OCI-LY7 (cell line): ENCODE measurements around the gene PNO1.

Experiments
- EZH2phosphoT487 ChIP-seq: fragments of 200-600 bp; sonication (generic); IDR thresholded peaks from 2 replicates; pipeline ENCODE4 v1.6.1; 2018; ENCODE audit warnings: low read depth, borderline replicate concordance, mild to moderate bottlenecking, mixed run types, antibody characterized with exemption, low read length, moderate library complexity, mixed read lengths
- TF ChIP-seq, protein P1 (sequence below): fragments of 200-600 bp; sonication (generic); conservative IDR thresholded peaks from 2 replicates; pipeline ENCODE4 v1.5.1; 2014; ENCODE audit warnings: mild to moderate bottlenecking, antibody characterized with exemption, low read length, moderate library complexity, mixed read lengths

DNA sequence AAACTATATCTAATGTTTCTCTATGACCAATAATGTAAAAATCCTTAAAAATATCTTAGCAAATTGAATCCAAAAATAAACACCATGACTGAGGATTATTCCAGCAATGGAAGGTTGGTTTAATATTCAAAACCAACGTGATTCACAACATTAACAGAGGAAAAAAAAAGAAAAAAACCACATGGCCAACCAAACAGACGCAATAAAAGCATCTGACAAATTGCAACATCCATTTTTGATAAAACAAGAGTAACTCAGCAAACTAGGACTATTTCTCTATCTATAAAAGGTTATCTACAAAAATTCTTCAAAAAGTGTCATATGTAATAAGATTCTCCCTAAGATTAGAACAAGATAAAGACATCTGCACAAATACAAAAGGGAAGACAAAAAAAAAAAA, 65.7 kb downstream of the PNO1 start:
- TF ChIP-seq, protein P1, sequence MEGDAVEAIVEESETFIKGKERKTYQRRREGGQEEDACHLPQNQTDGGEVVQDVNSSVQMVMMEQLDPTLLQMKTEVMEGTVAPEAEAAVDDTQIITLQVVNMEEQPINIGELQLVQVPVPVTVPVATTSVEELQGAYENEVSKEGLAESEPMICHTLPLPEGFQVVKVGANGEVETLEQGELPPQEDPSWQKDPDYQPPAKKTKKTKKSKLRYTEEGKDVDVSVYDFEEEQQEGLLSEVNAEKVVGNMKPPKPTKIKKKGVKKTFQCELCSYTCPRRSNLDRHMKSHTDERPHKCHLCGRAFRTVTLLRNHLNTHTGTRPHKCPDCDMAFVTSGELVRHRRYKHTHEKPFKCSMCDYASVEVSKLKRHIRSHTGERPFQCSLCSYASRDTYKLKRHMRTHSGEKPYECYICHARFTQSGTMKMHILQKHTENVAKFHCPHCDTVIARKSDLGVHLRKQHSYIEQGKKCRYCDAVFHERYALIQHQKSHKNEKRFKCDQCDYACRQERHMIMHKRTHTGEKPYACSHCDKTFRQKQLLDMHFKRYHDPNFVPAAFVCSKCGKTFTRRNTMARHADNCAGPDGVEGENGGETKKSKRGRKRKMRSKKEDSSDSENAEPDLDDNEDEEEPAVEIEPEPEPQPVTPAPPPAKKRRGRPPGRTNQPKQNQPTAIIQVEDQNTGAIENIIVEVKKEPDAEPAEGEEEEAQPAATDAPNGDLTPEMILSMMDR: no peak
- no peak for TF ChIP-seq EZH2phosphoT487
